Measurements from ENCODE around the gene HIBCH.

DNA sequence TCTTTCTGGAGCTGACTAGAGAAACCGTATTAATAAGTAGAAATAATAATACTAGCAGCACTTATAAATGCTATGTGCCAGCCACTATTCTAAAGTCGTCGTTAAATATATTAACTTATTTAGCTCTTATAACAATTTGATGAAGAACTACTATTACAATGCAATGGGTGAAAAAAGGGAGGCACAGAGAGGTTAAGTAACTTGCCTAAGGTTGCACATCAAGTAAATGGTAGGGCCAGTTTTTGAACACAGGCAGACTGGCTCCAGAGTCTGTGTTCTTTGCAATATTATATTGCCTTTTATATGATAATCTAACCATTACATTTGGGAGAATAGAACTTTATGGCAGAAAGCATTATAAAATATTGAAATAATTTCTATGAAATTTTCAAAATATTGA lies 41.3 kb upstream of the HIBCH start:
- TF ChIP-seq, protein P1, sequence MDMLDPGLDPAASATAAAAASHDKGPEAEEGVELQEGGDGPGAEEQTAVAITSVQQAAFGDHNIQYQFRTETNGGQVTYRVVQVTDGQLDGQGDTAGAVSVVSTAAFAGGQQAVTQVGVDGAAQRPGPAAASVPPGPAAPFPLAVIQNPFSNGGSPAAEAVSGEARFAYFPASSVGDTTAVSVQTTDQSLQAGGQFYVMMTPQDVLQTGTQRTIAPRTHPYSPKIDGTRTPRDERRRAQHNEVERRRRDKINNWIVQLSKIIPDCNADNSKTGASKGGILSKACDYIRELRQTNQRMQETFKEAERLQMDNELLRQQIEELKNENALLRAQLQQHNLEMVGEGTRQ (CRISPR knock-in tag; IDR thresholded peaks at IDR 0.05) = no peak
- TF ChIP-seq, protein P2, sequence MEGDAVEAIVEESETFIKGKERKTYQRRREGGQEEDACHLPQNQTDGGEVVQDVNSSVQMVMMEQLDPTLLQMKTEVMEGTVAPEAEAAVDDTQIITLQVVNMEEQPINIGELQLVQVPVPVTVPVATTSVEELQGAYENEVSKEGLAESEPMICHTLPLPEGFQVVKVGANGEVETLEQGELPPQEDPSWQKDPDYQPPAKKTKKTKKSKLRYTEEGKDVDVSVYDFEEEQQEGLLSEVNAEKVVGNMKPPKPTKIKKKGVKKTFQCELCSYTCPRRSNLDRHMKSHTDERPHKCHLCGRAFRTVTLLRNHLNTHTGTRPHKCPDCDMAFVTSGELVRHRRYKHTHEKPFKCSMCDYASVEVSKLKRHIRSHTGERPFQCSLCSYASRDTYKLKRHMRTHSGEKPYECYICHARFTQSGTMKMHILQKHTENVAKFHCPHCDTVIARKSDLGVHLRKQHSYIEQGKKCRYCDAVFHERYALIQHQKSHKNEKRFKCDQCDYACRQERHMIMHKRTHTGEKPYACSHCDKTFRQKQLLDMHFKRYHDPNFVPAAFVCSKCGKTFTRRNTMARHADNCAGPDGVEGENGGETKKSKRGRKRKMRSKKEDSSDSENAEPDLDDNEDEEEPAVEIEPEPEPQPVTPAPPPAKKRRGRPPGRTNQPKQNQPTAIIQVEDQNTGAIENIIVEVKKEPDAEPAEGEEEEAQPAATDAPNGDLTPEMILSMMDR (IDR thresholded peaks at IDR 0.05) = no peak
- TF ChIP-seq, protein P3, sequence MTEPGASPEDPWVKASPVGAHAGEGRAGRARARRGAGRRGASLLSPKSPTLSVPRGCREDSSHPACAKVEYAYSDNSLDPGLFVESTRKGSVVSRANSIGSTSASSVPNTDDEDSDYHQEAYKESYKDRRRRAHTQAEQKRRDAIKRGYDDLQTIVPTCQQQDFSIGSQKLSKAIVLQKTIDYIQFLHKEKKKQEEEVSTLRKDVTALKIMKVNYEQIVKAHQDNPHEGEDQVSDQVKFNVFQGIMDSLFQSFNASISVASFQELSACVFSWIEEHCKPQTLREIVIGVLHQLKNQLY (CRISPR knock-in tag; IDR thresholded peaks at IDR 0.05) = no peak
- TF ChIP-seq NR3C1 (CRISPR knock-in tag; conservative IDR thresholded peaks at IDR 0.05; ENCODE audit: low read depth) (no peak), ATF1 (CRISPR knock-in tag; IDR thresholded peaks at IDR 0.05) (no peak), NR1H2 (CRISPR knock-in tag; IDR thresholded peaks at IDR 0.05) (no peak), SP1 (CRISPR knock-in tag; conservative IDR thresholded peaks at IDR 0.05) (no peak), TCF7 (CRISPR knock-in tag; IDR thresholded peaks at IDR 0.05; ENCODE audit: low read depth) (no peak), CREB1 (CRISPR knock-in tag; IDR thresholded peaks at IDR 0.05) (no peak), CREM (CRISPR knock-in tag; IDR thresholded peaks at IDR 0.05) (no peak)
- TF ChIP-seq, protein P4, sequence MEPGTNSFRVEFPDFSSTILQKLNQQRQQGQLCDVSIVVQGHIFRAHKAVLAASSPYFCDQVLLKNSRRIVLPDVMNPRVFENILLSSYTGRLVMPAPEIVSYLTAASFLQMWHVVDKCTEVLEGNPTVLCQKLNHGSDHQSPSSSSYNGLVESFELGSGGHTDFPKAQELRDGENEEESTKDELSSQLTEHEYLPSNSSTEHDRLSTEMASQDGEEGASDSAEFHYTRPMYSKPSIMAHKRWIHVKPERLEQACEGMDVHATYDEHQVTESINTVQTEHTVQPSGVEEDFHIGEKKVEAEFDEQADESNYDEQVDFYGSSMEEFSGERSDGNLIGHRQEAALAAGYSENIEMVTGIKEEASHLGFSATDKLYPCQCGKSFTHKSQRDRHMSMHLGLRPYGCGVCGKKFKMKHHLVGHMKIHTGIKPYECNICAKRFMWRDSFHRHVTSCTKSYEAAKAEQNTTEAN (CRISPR knock-in tag; IDR thresholded peaks at IDR 0.05) = no peak
- TF ChIP-seq, protein P5, sequence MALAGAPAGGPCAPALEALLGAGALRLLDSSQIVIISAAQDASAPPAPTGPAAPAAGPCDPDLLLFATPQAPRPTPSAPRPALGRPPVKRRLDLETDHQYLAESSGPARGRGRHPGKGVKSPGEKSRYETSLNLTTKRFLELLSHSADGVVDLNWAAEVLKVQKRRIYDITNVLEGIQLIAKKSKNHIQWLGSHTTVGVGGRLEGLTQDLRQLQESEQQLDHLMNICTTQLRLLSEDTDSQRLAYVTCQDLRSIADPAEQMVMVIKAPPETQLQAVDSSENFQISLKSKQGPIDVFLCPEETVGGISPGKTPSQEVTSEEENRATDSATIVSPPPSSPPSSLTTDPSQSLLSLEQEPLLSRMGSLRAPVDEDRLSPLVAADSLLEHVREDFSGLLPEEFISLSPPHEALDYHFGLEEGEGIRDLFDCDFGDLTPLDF (CRISPR knock-in tag; IDR thresholded peaks at IDR 0.05) = no peak
